ENCODE data around the gene LDB2. TPM values are rescaled to one million over a fixed set of nuclear protein-coding genes. Genes with fewer than 3 reads are reported as not detected.

LDB2 gene
- total RNA-seq, 1 experiment from 2014 or later, result not detected

DNA sequence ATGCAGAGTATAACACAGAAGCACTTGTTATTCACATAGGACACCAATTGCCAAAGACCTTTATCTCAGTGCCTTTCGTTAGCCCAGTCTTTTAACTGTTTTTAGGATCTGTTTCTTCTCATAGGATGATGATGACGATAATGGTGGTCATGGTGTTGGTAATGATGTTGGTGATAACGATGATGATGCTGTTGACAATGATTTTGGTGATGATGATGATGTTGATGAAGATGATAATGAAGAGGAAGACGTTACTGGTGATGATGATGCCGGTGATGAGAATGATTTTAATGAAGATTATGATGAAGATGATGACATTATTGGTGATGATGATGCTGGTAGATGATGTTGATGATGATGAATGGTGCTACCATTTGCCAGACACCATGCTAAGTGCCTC lies 29.8 kb downstream of the LDB2 start:
- H3K4me3 ChIP-seq, result no peak overlapping the region
- POLR2A ChIA-PET (ENCODE audit: unreplicated experiment), result no interaction called here
- H3K27ac ChIP-seq, result no peak overlapping the region
- H3K4me2 ChIP-seq, result no peak overlapping the region
- H4K20me1 ChIP-seq (ENCODE audit: insufficient read depth), result no peaks in the 10 kb centered on the region
- CTCF ChIA-PET, result no interaction called here
- no peaks in the 10 kb centered on the region for H3K9me2 ChIP-seq (ENCODE audit: insufficient read depth)
- H3K4me1 ChIP-seq (replicated peaks; ENCODE audit: insufficient read depth), result no peaks in the 10 kb centered on the region
- no peaks in the 10 kb centered on the region for H3K79me2 ChIP-seq (ENCODE audit: low read depth)
- intact Hi-C loops (cut with micrococcal nuclease; ENCODE audit: unreplicated experiment), result no loop called here
- TF ChIP-seq, protein P1, sequence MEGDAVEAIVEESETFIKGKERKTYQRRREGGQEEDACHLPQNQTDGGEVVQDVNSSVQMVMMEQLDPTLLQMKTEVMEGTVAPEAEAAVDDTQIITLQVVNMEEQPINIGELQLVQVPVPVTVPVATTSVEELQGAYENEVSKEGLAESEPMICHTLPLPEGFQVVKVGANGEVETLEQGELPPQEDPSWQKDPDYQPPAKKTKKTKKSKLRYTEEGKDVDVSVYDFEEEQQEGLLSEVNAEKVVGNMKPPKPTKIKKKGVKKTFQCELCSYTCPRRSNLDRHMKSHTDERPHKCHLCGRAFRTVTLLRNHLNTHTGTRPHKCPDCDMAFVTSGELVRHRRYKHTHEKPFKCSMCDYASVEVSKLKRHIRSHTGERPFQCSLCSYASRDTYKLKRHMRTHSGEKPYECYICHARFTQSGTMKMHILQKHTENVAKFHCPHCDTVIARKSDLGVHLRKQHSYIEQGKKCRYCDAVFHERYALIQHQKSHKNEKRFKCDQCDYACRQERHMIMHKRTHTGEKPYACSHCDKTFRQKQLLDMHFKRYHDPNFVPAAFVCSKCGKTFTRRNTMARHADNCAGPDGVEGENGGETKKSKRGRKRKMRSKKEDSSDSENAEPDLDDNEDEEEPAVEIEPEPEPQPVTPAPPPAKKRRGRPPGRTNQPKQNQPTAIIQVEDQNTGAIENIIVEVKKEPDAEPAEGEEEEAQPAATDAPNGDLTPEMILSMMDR (conservative IDR thresholded peaks at IDR 0.05), result no peak
- TF ChIP-seq EZH2 (IDR thresholded peaks at IDR 0.05; ENCODE audit: low read depth), result no peak
- no peaks in the 10 kb centered on the region for H3K9me3 ChIP-seq (ENCODE audit: insufficient read depth, low read depth)
- H3K27me3 ChIP-seq (ENCODE audit: insufficient read depth, low read depth), result no peaks in the 10 kb centered on the region; the same call in 1 of the 2 replicates
- no peaks in the 10 kb centered on the region for H3F3A ChIP-seq (ENCODE audit: insufficient read depth, low read depth)
- no peak overlapping the region for H2AFZ ChIP-seq
- no TSS peak for BruUV-seq (replicated peaks)
- H3K36me3 ChIP-seq (ENCODE audit: low read depth), result no peaks in the 10 kb centered on the region
- no peak for DNase-seq

GRCh38 chr4:16867827-16868226 lies 30.6 kb downstream of the LDB2 start:
- DNase-seq, result no peak
- POLR2A ChIA-PET (ENCODE audit: unreplicated experiment), result no interaction called here
- Histone ChIP-seq H3K27me3 (ENCODE audit: insufficient read depth, low read depth) (no peaks in the 10 kb centered on the region; the same call in 1 of the 2 replicates), H3K79me2 (ENCODE audit: low read depth) (no peaks in the 10 kb centered on the region), H3K9me2 (ENCODE audit: insufficient read depth) (no peaks in the 10 kb centered on the region), H3F3A (ENCODE audit: insufficient read depth, low read depth) (no peaks in the 10 kb centered on the region), H3K4me1 (replicated peaks; ENCODE audit: insufficient read depth) (no peaks in the 10 kb centered on the region), H2AFZ (no peak overlapping the region), H3K36me3 (ENCODE audit: low read depth) (no peaks in the 10 kb centered on the region), H3K27ac (no peak overlapping the region), H3K4me2 (no peak overlapping the region), H3K9me3 (ENCODE audit: insufficient read depth, low read depth) (no peaks in the 10 kb centered on the region), H3K4me3 (no peak overlapping the region), H4K20me1 (ENCODE audit: insufficient read depth) (no peaks in the 10 kb centered on the region)
- no peak for TF ChIP-seq EZH2 (IDR thresholded peaks at IDR 0.05; ENCODE audit: low read depth)
- TF ChIP-seq, protein P1 (conservative IDR thresholded peaks at IDR 0.05), result no peak
- intact Hi-C loops (cut with micrococcal nuclease; ENCODE audit: unreplicated experiment), result no loop called here
- BruUV-seq (replicated peaks), result no TSS peak
- CTCF ChIA-PET, result no interaction called here

DNA sequence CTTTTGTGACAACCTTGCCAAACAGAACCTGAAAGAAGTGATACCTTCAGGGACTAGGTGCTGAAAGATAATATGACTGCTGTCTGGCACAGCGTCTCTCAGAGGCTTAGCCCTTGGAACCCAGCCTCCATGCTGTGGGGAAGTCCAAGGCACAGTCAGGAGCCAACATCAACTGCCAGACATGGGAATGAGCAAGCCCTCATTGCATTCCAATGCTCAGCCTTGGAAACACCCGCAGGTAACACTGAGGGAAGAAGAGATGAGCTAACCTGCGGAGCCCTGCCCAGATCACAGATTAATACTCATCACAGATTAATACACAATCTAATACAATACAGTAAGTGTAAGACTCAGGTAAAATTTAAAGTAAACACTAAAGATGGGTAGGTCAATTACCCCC lies 31.5 kb downstream of the LDB2 start:
- ChIA-PET POLR2A (ENCODE audit: unreplicated experiment) (no interaction called here), CTCF (no interaction called here)
- no peak overlapping the region for H2AFZ ChIP-seq
- no peaks in the 10 kb centered on the region for H3K4me1 ChIP-seq (replicated peaks; ENCODE audit: insufficient read depth)
- no peaks in the 10 kb centered on the region for H4K20me1 ChIP-seq (ENCODE audit: insufficient read depth)
- no peak overlapping the region for H3K27ac ChIP-seq
- intact Hi-C loops (cut with micrococcal nuclease; ENCODE audit: unreplicated experiment), result no loop called here
- DNase-seq, result no peak
- no peaks in the 10 kb centered on the region for H3K9me2 ChIP-seq (ENCODE audit: insufficient read depth)
- no TSS peak for BruUV-seq (replicated peaks)
- H3F3A ChIP-seq (ENCODE audit: insufficient read depth, low read depth), result no peaks in the 10 kb centered on the region
- H3K79me2 ChIP-seq (ENCODE audit: low read depth), result no peaks in the 10 kb centered on the region
- no peak overlapping the region for H3K4me3 ChIP-seq
- no peaks in the 10 kb centered on the region for H3K9me3 ChIP-seq (ENCODE audit: insufficient read depth, low read depth)
- TF ChIP-seq EZH2 (IDR thresholded peaks at IDR 0.05; ENCODE audit: low read depth), result no peak
- TF ChIP-seq, protein P1 (conservative IDR thresholded peaks at IDR 0.05), result no peak
- no peaks in the 10 kb centered on the region for H3K36me3 ChIP-seq (ENCODE audit: low read depth)
- H3K27me3 ChIP-seq (ENCODE audit: insufficient read depth, low read depth), result no peaks in the 10 kb centered on the region; the same call in 1 of the 2 replicates
- H3K4me2 ChIP-seq, result no peak overlapping the region
